Ishikawa (cell line): ENCODE measurements around the gene MBD3.

ENCODE experiments used
- CEBPB ChIP-seq: IDR thresholded peaks from 2 replicates; pipeline ENCODE4 v1.6.1; 2012
- CREB1 ChIP-seq: IDR thresholded peaks from 2 replicates; pipeline ENCODE4 v1.6.1; 2012; ENCODE audit warnings: low read depth
- EGR1 ChIP-seq: IDR thresholded peaks from 2 replicates; pipeline ENCODE4 v1.6.1; 2012
- EP300 ChIP-seq: IDR thresholded peaks from 2 replicates; pipeline ENCODE4 v1.6.1; 2012; ENCODE audit warnings: borderline replicate concordance
- FOXM1 ChIP-seq: IDR thresholded peaks from 2 replicates; pipeline ENCODE4 v1.6.1; 2012; ENCODE audit warnings: low read depth, borderline replicate concordance
- NFIC ChIP-seq: IDR thresholded peaks from 2 replicates; pipeline ENCODE4 v1.6.1; 2012
- RAD21 ChIP-seq: IDR thresholded peaks from 2 replicates; pipeline ENCODE4 v1.6.1; 2012; ENCODE audit warnings: low read depth
- TAF1 ChIP-seq: IDR thresholded peaks from 2 replicates; pipeline ENCODE4 v1.6.1; 2012; ENCODE audit warnings: low read depth, mild to moderate bottlenecking
- TCF12 ChIP-seq: IDR thresholded peaks from 2 replicates; pipeline ENCODE4 v1.6.1; 2012; ENCODE audit warnings: low read depth
- TEAD4 ChIP-seq: IDR thresholded peaks from 2 replicates; pipeline ENCODE4 v1.6.1; 2012
- YY1 ChIP-seq: IDR thresholded peaks from 2 replicates; pipeline ENCODE4 v1.6.1; 2012; ENCODE audit warnings: low read depth
- ZBTB7A ChIP-seq: IDR thresholded peaks from 2 replicates; pipeline ENCODE4 v1.6.1; 2012; ENCODE audit warnings: low read depth
- TF ChIP-seq, protein P1 (sequence below): IDR thresholded peaks from 2 replicates; pipeline ENCODE4 v1.6.1; 2012
- TF ChIP-seq, protein P2 (sequence below): IDR thresholded peaks from 2 replicates; pipeline ENCODE4 v1.6.1; 2012
- TF ChIP-seq, protein P3 (sequence below): IDR thresholded peaks from 2 replicates; pipeline ENCODE4 v1.6.1; 2012; ENCODE audit warnings: low read depth, mild to moderate bottlenecking

Gene MBD3

DNA sequence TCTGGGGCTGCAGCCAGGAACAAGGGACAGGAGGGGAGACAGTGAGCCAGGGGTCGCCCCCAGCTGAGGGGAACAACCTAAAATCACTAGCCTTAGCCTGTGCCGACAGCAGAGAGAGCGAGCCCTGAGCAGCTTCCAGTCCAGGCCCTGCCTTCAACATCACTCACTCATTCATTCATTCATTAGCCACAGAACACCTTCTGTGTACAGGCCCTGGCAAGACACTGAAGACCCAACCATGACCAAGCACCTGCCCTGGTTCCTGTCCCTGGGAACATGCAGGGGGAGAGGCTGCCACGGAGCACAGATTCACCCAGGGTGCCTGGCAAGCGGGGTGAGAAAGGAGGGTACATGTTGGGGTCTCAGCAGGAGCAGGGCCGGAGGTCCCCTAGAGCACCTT, 29.4 kb downstream of the MBD3 start:
- TF ChIP-seq, protein P1, sequence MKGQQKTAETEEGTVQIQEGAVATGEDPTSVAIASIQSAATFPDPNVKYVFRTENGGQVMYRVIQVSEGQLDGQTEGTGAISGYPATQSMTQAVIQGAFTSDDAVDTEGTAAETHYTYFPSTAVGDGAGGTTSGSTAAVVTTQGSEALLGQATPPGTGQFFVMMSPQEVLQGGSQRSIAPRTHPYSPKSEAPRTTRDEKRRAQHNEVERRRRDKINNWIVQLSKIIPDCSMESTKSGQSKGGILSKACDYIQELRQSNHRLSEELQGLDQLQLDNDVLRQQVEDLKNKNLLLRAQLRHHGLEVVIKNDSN = no peak
- TF ChIP-seq FOXM1 = no peak
- no peak for TF ChIP-seq TAF1
- no peak for TF ChIP-seq YY1
- TF ChIP-seq, protein P2, sequence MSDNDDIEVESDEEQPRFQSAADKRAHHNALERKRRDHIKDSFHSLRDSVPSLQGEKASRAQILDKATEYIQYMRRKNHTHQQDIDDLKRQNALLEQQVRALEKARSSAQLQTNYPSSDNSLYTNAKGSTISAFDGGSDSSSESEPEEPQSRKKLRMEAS = no peak
- TF ChIP-seq TEAD4 = no peak
- TF ChIP-seq EGR1 = no peak

DNA sequence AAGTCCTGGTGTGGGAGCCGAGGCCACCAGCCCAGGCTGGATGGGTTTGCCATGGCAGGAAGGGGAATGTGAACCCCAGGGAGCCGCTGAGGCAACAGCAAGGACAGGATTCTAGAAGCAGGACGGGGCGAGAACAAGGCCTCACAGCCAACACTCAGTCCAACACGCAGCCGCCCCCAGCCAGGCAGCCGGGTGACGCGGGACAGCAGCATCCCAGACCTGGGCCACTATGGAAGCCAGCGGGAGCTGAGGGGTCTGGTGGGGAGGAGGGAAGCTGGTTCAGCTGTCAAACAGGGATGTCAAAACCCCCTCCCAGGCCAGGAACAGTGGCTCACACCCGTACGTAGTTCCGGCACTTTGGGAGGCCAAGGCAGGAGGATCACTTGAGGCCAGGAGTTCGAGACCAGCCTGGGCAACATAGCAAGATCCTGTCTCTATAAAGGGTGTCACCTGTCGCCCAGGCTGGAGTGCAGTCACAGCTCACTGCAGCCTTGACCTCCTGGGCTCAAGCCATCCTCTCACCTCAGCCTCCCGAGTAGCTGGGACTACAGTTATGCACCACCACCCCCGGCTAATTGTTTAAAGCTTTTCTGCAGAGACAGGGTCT, 31.3 kb downstream of the MBD3 start:
- TF ChIP-seq RAD21 (no peak), TEAD4 (no peak), YY1 (no peak), TCF12 (no peak)
- TF ChIP-seq, protein P1 = no peak

DNA sequence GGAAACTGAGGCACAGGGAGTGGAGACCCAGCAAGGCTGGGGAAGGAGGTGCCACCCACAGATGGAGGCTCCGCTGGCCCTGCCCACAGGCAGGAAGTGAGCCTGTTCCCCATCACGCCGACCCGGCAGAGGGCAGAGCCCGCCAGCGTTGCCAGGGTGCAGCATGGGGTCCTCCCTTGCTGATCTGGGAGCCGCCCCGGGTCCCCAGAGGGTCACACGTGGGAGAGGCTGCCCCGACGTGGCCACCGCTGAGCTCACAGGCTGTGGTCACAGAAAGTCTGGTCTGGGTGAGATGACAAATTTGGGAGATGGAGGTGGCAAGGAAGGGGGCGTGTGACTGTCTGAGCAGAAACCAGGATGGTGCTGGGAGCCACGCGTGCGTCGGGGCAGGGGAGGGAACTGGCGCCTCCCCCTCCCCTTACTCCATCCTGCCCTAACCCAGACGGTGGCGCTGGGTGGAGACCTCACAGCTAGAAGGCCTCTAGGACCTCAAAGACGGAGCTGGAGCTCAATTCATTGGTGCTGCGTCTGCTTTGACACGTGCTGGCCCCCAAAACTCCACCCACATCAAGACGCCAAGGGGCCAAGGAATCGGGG, 32.3 kb downstream of the MBD3 start:
- TF ChIP-seq TEAD4 (no peak), TAF1 (no peak), CREB1 (no peak), CEBPB (no peak), EP300 (no peak), TCF12 (no peak), NFIC (no peak)

DNA sequence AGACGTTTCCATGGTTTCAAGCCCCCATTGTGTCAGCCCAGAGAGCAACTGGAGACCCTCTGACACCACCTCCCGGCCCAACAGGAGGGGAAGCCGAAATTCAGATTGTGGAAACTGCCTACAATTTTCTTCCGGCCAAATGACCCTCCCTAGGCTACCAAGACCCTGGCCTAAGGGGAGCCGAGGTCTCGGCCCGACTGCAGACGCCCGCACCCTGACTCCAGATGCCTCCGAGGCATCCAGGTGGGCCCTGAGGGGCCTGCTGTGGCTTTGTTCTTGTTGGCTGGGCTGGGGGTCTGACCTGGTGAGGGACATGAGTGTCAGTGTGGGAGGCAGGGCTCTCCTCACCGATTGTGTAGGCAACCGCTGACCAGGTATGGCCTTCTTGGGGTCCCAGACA, 34.1 kb downstream of the MBD3 start:
- TF ChIP-seq TEAD4 (no peak), CEBPB (no peak), TAF1 (no peak), CREB1 (no peak), RAD21 (no peak), FOXM1 (no peak), NFIC (no peak), YY1 (no peak), EP300 (no peak), EGR1 (no peak), ZBTB7A (no peak), TCF12 (no peak)
- TF ChIP-seq, protein P2 = no peak
- TF ChIP-seq, protein P3, sequence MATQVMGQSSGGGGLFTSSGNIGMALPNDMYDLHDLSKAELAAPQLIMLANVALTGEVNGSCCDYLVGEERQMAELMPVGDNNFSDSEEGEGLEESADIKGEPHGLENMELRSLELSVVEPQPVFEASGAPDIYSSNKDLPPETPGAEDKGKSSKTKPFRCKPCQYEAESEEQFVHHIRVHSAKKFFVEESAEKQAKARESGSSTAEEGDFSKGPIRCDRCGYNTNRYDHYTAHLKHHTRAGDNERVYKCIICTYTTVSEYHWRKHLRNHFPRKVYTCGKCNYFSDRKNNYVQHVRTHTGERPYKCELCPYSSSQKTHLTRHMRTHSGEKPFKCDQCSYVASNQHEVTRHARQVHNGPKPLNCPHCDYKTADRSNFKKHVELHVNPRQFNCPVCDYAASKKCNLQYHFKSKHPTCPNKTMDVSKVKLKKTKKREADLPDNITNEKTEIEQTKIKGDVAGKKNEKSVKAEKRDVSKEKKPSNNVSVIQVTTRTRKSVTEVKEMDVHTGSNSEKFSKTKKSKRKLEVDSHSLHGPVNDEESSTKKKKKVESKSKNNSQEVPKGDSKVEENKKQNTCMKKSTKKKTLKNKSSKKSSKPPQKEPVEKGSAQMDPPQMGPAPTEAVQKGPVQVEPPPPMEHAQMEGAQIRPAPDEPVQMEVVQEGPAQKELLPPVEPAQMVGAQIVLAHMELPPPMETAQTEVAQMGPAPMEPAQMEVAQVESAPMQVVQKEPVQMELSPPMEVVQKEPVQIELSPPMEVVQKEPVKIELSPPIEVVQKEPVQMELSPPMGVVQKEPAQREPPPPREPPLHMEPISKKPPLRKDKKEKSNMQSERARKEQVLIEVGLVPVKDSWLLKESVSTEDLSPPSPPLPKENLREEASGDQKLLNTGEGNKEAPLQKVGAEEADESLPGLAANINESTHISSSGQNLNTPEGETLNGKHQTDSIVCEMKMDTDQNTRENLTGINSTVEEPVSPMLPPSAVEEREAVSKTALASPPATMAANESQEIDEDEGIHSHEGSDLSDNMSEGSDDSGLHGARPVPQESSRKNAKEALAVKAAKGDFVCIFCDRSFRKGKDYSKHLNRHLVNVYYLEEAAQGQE = no peak
- TF ChIP-seq, protein P1 = no peak

DNA sequence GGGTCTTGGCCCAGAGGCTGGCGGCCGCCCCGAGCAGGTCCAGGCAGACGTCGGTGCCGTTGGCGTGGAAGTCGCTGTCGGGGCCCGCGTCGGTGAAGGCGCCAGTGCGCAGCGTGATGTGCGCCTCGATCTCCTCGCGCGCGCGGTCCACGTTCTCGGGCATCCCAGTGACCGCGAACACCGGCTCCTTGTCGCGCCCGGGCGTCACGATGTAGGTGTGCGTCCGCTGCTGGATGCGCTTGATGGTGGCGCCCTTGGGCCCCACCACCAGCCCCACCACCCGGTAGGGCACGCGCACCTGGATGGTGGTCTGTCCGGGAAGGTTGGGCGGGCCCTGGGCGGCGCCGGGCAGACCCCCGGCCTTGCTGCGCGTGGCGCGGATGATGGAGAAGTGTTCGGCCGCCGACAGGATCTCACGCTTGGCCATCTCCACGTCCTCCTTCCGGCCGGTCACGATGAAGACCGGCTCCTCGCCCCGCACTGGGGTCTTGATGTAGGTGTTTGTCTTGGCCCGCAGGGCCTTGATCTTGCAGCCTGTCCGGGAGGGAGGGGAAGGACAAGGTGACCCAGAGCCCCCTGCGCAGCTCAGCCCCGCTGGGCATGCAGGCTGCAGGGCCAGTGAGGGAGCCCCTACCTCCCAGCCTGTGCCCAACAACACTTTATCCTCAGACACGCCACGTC, 36.1 kb downstream of the MBD3 start:
- no peak for TF ChIP-seq TAF1
- no peak for TF ChIP-seq EGR1
- no peak for TF ChIP-seq CEBPB
- no peak for TF ChIP-seq CREB1

DNA sequence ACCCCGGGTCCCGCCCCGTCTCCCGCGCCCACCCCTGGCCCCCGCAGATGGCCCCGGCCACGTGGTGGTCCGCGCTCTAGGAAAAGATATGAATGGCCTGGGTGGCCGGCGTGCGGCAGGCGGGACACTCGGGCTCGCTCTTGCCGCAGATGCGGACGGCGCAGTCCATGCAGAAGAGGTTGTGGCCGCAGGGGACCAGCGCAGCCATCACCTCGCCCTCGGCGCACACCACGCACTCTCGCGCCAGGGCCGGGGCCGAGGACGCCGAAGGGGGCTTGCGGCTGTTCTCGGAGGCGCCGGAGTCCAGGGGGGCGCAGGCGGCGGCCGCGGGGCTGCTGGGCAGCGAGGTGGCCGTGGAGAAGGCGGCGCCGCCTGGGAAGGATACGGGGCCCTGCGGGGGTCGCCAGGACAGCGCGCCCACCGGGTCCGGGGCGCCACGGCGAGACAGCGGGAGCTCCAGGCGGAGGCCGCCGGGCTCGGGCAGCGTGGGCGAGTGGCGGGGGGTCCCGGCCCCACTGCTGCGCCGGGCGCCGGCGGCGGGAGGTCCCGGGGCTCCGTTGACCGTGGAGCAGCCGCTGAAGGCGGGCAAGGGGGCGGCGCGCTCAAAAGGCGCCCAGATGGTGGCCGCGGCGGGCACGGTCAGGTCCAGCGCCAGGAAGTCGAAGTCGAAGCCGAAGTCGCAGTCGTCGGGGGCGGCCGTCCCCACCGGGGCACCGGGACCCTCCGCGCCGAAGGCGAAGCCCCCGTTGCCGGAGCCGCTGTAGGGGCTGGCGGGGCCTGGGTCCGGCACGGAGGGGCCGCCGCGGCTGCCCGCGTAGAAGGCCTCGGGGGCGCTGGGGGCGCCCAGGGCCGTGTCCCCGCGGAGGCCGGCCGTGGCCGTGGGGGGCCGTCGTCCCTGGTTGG, 36.9 kb downstream of the MBD3 start:
- TF ChIP-seq, protein P1 = no peak
- TF ChIP-seq ZBTB7A (no peak), TEAD4 (no peak), FOXM1 (no peak)
